Mesenchymal stem cell (in vitro differentiated cells and primary cell): ENCODE measurements around the gene USP9X.
A peak's percentile ranks its signal among the peaks of the same experiment; 100 is the strongest.

Source experiments
- DNase-seq: peaks from one replicate; pipeline ENCODE4 v3.0.0-alpha.2; 2013
- H2AFZ ChIP-seq: one replicate; pipeline ENCODE4 v1.6.1; 2013; ENCODE audit warnings: low read depth, mild to moderate bottlenecking, control low read depth, inconsistent platforms, low read length, moderate library complexity
- H2AK5ac ChIP-seq: 2 replicates; pipeline ENCODE4 v1.6.1; 2013; ENCODE audit warnings: low read length, moderate library complexity, mild to moderate bottlenecking, inconsistent platforms; ENCODE audit not compliant: severe bottlenecking
- H2BK120ac ChIP-seq: one replicate; pipeline ENCODE4 v1.6.1; 2013; ENCODE audit warnings: low read depth, mild to moderate bottlenecking, inconsistent platforms, low read length, moderate library complexity
- H2BK12ac ChIP-seq, 2 experiments: one replicate each; pipeline ENCODE4 v1.6.1; 2013; ENCODE audit warnings: inconsistent platforms in 2 of 2, low read length in 2 of 2, mild to moderate bottlenecking in 2 of 2, moderate library complexity in 2 of 2, control low read depth in 1 of 2
- H2BK15ac ChIP-seq: one replicate; pipeline ENCODE4 v1.6.1; 2013; ENCODE audit warnings: mild to moderate bottlenecking, low read depth, inconsistent platforms; ENCODE audit not compliant: poor library complexity, severe bottlenecking
- H2BK5ac ChIP-seq: 2 replicates; pipeline ENCODE4 v1.6.1; 2013; ENCODE audit warnings: low read depth, mild to moderate bottlenecking, low read length, control low read depth, inconsistent platforms; ENCODE audit not compliant: poor library complexity, severe bottlenecking
- H3K14ac ChIP-seq, 2 experiments: one replicate each; pipeline ENCODE4 v1.6.1; 2013; ENCODE audit warnings: inconsistent platforms in 2 of 2, low read length in 2 of 2, control low read depth in 1 of 2, mild to moderate bottlenecking in 1 of 2, moderate library complexity in 1 of 2
- H3K18ac ChIP-seq, 2 experiments: one replicate each; pipeline ENCODE4 v1.6.1; 2013; ENCODE audit warnings: inconsistent platforms in 2 of 2, low read length in 2 of 2, control low read depth in 1 of 2, low read depth in 1 of 2, mild to moderate bottlenecking in 1 of 2
- H3K23ac ChIP-seq, 2 experiments: one replicate each; pipeline ENCODE4 v1.6.1; 2013; ENCODE audit warnings: inconsistent platforms in 2 of 2, low read length in 2 of 2, mild to moderate bottlenecking in 2 of 2, moderate library complexity in 2 of 2, control low read depth in 1 of 2
- H3K27ac ChIP-seq: 2 replicates; pipeline ENCODE4 v1.5.1; 2013; ENCODE audit warnings: mild to moderate bottlenecking, moderate library complexity, low read length, control low read depth, inconsistent platforms; ENCODE audit not compliant: poor library complexity, severe bottlenecking
- H3K27me3 ChIP-seq, 2 experiments: 2 replicates each; pipeline versions ENCODE4 v1.6.1 to v1.7.0; 2013; ENCODE audit warnings: low read length in 2 of 2, mild to moderate bottlenecking in 2 of 2, moderate library complexity in 2 of 2, control low read depth in 1 of 2, inconsistent platforms in 1 of 2; ENCODE audit not compliant: control insufficient read depth in 1 of 2, insufficient read depth in 1 of 2
- H3K36me3 ChIP-seq, 2 experiments: 2 replicates each; pipeline versions ENCODE4 v1.6.1 to v1.7.0; 2013; ENCODE audit warnings: low read length in 2 of 2, control low read depth in 1 of 2, inconsistent platforms in 1 of 2, low read depth in 1 of 2, mild to moderate bottlenecking in 1 of 2; ENCODE audit not compliant: insufficient read depth in 2 of 2, control insufficient read depth in 1 of 2
- H3K4ac ChIP-seq, 2 experiments: one replicate each; pipeline ENCODE4 v1.6.1; 2013; ENCODE audit warnings: inconsistent platforms in 2 of 2, low read length in 2 of 2, mild to moderate bottlenecking in 2 of 2, moderate library complexity in 2 of 2, control low read depth in 1 of 2, low read depth in 1 of 2
- H3K4me1 ChIP-seq: 2 replicates; pipeline ENCODE4 v1.6.1; 2013; ENCODE audit warnings: low read depth, low read length, control low read depth; ENCODE audit not compliant: control insufficient read depth, insufficient read depth
- H3K4me2 ChIP-seq: 2 replicates; pipeline ENCODE4 v1.6.1; 2013; ENCODE audit warnings: low read length, mild to moderate bottlenecking, inconsistent platforms; ENCODE audit not compliant: poor library complexity, severe bottlenecking
- H3K4me3 ChIP-seq, 2 experiments: 2 replicates each; pipeline versions ENCODE4 v1.5.1 to v1.7.0; 2013; ENCODE audit warnings: low read length in 2 of 2, mild to moderate bottlenecking in 2 of 2, control low read depth in 1 of 2, low read depth in 1 of 2; ENCODE audit not compliant: insufficient read depth in 1 of 2
- H3K79me1 ChIP-seq: replicated peaks from 2 replicates; pipeline ENCODE4 v1.6.1; 2013; ENCODE audit warnings: mild to moderate bottlenecking, control low read depth, low read length, inconsistent platforms; ENCODE audit not compliant: poor library complexity, severe bottlenecking
- H3K9ac ChIP-seq: 2 replicates; pipeline ENCODE4 v1.7.0; 2013; ENCODE audit warnings: mild to moderate bottlenecking, low read length, moderate library complexity
- H3K9me3 ChIP-seq: 2 replicates; pipeline ENCODE4 v1.7.0; 2013; ENCODE audit warnings: mild to moderate bottlenecking, low read length; ENCODE audit not compliant: control insufficient read depth
- H4K8ac ChIP-seq: one replicate; pipeline ENCODE4 v1.6.1; 2013; ENCODE audit warnings: inconsistent platforms, mild to moderate bottlenecking, low read length, moderate library complexity
- H4K91ac ChIP-seq: one replicate; pipeline ENCODE4 v1.6.1; 2013; ENCODE audit warnings: mild to moderate bottlenecking, low read length, inconsistent platforms
- WGBS: methylation state at CpG from one replicate; pipeline ENCODE4 v1.1.7; 2013; ENCODE audit warnings: mixed read lengths; 5-methylcytosine and 5-hydroxymethylcytosine counted together

USP9X gene

DNA sequence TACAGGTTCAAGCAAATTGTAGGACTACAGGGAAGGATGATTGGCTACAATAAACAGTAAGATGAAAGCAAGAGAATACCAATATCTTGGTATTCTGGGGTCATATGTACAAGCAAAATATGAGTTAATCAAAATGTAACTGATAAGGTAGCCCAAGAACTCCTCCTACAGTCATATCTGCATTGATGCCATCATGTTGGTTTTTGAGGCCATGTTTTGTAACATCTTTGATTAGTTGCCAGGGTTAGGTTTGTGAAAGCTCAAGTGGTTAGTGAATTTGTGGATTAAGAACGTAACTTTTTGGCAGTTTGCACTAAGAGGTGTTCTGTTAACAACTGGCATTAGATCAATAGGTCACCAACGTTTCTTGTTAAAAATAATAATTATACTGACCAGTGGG, 59.6 kb downstream of the USP9X start:
- Histone ChIP-seq H3K4me3 (no peak overlapping the region), H3K36me3 (peaks cover 0 to 67% of the 10 kb centered on the region in 2 experiments), H3K27ac (no peak overlapping the region), H3K18ac (no peak overlapping the region), H3K4ac (no peak overlapping the region), H3K14ac (no peak overlapping the region), H2BK5ac (no peak overlapping the region), H2BK15ac (no peak overlapping the region), H2BK12ac (no peak overlapping the region), H2AFZ (no peak overlapping the region), H2AK5ac (no peak overlapping the region), H3K4me1 (no peaks in the 10 kb centered on the region), H4K8ac (no peak overlapping the region), H3K79me1 (no peaks in the 10 kb centered on the region), H3K9ac (no peak overlapping the region), H2BK120ac (no peak overlapping the region), H3K9me3 (no peaks in the 10 kb centered on the region), H4K91ac (no peak overlapping the region), H3K23ac (no peak overlapping the region), H3K27me3 (no peaks in the 10 kb centered on the region), H3K4me2 (no peak overlapping the region)
- no peak for DNase-seq
- no CpG with 5 or more reads among the region's 2 CpGs for WGBS

- H3K4me1 ChIP-seq: no peaks in the 10 kb centered on the region
- H3K23ac ChIP-seq: no peak overlapping the region
- H3K4ac ChIP-seq: no peak overlapping the region
- H3K9me3 ChIP-seq: no peaks in the 10 kb centered on the region
- peak; percentile 82 for DNase-seq
- no peak overlapping the region for H4K8ac ChIP-seq
- H3K9ac ChIP-seq: no peak overlapping the region
- no peak overlapping the region for H3K27ac ChIP-seq
- no peak overlapping the region for H4K91ac ChIP-seq
- no peak overlapping the region for H2BK120ac ChIP-seq
- 60% methylated on average over 1 of the region's 2 CpGs for WGBS
- no peak overlapping the region for H3K14ac ChIP-seq
- H3K4me2 ChIP-seq: no peak overlapping the region
- no peaks in the 10 kb centered on the region for H3K27me3 ChIP-seq
- no peak overlapping the region for H2AFZ ChIP-seq
- H2BK5ac ChIP-seq: no peak overlapping the region
- H3K18ac ChIP-seq: no peak overlapping the region
- H3K4me3 ChIP-seq: no peak overlapping the region
- H3K79me1 ChIP-seq: no peaks in the 10 kb centered on the region
- no peak overlapping the region for H2BK15ac ChIP-seq
- H2AK5ac ChIP-seq: no peak overlapping the region
- H3K36me3 ChIP-seq: peaks cover 0 to 75% of the 10 kb centered on the region in 2 experiments
- no peak overlapping the region for H2BK12ac ChIP-seq
Measured at GRCh38 chrX:41145920-41146608, 60.8 kb downstream of the USP9X start.

DNA sequence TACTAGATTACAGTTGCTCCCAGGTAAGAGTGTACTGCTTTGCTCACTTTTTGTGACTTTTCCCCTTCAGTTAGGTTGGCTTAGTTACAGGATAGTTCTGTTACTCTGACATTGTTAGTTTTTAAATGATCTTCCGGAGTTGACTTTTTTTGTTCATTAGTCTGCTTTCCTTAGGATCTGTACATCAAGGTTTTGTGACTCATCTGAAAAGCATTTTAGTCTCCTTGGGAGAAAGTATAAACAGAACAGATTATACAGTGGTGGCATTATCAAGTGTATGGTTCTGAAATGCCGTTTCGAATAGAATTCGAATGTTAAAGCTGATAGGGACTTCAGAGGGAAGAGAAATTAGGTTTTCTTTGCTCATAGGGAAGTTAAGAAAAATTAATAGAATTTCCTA, 63.3 kb downstream of the USP9X start:
- peaks cover 0 to 78% of the 10 kb centered on the region in 2 experiments for H3K36me3 ChIP-seq
- H3K9ac ChIP-seq: no peak overlapping the region
- H2BK12ac ChIP-seq: no peak overlapping the region
- peak overlapping the region in 1 of 2 experiments; percentile 33 for H3K18ac ChIP-seq
- no peak overlapping the region for H2BK15ac ChIP-seq
- H2AFZ ChIP-seq: no peak overlapping the region
- 7% methylated on average over 3 of the region's 4 CpGs for WGBS
- no peaks in the 10 kb centered on the region for H3K4me1 ChIP-seq
- H3K23ac ChIP-seq: no peak overlapping the region
- no peaks in the 10 kb centered on the region for H3K9me3 ChIP-seq
- DNase-seq: peak; percentile 70
- no peak overlapping the region for H4K8ac ChIP-seq
- H3K4me2 ChIP-seq: no peak overlapping the region
- H3K4ac ChIP-seq: no peak overlapping the region
- no peak overlapping the region for H3K14ac ChIP-seq
- no peak overlapping the region for H2AK5ac ChIP-seq
- H3K27ac ChIP-seq: peak overlapping the region; percentile 60
- no peak overlapping the region for H3K4me3 ChIP-seq
- no peak overlapping the region for H2BK120ac ChIP-seq
- H3K79me1 ChIP-seq: no peaks in the 10 kb centered on the region
- no peak overlapping the region for H2BK5ac ChIP-seq
- no peak overlapping the region for H4K91ac ChIP-seq
- no peaks in the 10 kb centered on the region for H3K27me3 ChIP-seq

DNA sequence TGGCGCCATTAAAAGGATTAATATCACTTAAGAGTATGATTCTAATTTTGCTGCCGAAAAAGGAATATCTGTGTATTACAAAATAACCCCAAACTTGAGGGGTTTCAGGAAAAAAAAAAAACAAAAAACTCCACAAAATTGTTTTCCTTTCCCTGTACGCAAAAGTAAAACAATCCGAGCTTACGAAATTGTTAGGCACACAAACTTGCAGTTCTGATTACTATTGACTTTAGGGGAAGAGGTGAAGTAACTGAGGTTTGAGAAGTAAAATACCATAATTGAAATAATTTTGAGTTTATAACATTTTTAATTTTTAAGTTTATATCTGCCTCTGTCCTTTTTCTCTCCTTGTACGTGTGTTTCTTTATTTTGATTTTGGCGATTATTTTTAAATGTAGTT, 64.8 kb downstream of the USP9X start:
- H2BK12ac ChIP-seq: no peak overlapping the region
- H3K4me3 ChIP-seq: no peak overlapping the region
- H2BK120ac ChIP-seq: no peak overlapping the region
- H3K9me3 ChIP-seq: no peaks in the 10 kb centered on the region
- no peak overlapping the region for H3K14ac ChIP-seq
- no peak overlapping the region for H3K4me2 ChIP-seq
- no peak overlapping the region for H3K23ac ChIP-seq
- no CpG with 5 or more reads among the region's 7 CpGs for WGBS
- H3K36me3 ChIP-seq: peaks cover 0 to 81% of the 10 kb centered on the region in 2 experiments
- no peak overlapping the region for H2AK5ac ChIP-seq
- H3K27ac ChIP-seq: no peak overlapping the region
- no peak overlapping the region for H3K4ac ChIP-seq
- H4K8ac ChIP-seq: no peak overlapping the region
- H4K91ac ChIP-seq: no peak overlapping the region
- no peaks in the 10 kb centered on the region for H3K79me1 ChIP-seq
- no peaks in the 10 kb centered on the region for H3K4me1 ChIP-seq
- H3K18ac ChIP-seq: no peak overlapping the region
- no peaks in the 10 kb centered on the region for H3K27me3 ChIP-seq
- H2BK15ac ChIP-seq: no peak overlapping the region
- DNase-seq: no peak
- H2AFZ ChIP-seq: no peak overlapping the region
- no peak overlapping the region for H2BK5ac ChIP-seq
- no peak overlapping the region for H3K9ac ChIP-seq
